ENCODE data around the gene TRIM64C.
"Not testable (repeated sequence)": the region's sequence is repeated elsewhere in the genome, so short reads cannot be mapped to it uniquely, and the experiment has no call there.

Gene TRIM64C, protein sequence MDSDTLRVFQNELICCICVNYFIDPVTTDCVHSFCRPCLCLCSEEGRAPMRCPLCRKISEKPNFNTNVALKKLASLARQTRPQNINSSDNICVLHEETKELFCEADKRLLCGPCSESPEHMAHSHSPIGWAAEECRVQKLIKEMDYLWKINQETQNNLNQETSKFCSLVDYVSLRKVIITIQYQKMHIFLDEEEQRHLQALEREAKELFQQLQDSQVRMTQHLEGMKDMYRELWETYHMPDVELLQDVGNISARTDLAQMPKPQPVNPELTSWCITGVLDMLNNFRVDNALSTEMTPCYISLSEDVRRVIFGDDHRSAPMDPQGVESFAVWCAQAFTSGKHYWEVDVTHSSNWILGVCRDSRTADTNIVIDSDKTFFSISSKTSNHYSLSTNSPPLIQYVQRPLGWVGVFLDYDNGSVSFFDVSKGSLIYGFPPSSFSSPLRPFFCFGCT

DNA sequence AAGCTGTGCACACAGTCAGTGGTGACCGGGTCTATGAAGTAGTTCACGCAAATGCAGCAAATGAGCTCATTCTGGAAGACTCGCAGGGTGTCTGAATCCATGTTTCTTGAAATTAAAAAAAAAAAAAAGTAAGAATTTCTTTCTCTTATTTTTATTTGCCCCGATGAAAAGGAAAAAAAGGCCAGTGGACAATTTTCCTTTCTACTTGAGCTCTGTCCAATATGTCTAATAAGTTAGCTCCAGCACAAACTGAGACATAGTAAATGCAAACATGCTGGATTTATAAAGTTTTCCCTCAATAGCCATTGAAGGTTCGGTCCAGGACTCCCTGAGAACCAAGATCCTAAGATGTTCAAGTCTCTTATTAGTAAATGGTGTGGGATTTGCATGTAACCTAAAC, at the start of gene TRIM64C:
Gene TRIM64C, minus strand, starts transcription at position 101 of the 400 bp plus-strand sequence. Its CDS starts 0 bp downstream, at position 101.
- not testable (repeated sequence) for DNase-seq

DNA sequence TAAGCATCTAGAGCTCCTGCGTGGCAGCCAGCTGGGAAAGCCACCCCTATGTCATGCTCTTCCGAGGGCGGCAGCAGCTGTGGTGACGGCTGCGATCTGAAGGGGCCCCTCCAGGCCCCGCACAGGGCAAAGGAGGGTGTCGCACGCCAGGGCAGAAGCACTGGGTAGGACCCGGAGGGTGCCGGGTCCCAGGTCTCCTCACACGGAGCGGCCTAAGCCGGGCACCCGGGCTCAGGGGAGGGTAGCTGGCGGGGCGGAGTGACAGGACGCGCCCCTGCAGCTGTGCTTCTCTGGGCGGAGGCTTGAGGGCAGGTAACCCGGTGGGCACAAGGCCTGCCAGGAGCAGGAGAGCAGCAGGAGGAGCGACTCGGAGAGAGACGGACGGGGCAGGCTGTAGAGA, 43.4 kb upstream of the TRIM64C start:
- not testable (repeated sequence) for DNase-seq

DNA sequence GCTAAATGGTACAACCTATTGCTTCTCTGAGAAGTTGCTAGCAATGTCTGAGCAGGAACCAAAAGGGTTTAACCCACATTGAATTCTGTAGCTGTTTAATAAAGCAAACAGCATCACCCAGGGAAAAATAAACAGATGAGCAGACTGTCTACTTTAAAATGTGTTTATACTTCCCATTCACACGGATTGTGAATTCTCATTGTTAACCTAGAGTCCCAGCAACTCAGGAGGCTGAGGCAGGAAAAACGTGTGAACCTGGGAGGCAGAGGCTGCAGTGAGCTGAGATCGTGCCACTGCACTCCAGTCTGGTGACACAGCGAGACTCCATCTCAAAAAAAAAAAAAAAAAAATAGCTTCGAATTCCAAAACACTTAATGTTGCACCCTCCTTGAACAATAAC, 11.0 kb upstream of the TRIM64C start:
- DNase-seq: not testable (repeated sequence)

DNA sequence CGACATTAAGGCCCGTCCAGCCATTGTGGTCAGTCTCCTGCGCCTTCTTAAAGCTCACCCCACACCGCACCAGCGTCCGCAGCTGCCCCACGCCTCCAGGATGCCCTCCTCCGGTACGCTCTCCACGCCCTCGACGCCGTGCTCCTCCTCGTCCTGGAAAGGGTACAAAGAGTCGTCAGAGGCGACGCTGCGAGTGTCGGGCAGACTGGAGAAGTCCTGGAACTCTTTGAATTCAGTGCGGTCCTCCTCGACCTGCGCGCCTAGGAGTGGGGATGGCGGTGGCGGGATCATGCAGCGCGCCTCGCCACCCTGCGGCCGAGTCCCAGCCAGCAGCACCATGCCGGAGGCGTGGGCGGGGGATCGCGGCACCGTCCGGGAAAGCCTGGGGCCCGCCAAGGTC, 9.1 kb downstream of the TRIM64C start:
- DNase-seq: not testable (repeated sequence)

DNA sequence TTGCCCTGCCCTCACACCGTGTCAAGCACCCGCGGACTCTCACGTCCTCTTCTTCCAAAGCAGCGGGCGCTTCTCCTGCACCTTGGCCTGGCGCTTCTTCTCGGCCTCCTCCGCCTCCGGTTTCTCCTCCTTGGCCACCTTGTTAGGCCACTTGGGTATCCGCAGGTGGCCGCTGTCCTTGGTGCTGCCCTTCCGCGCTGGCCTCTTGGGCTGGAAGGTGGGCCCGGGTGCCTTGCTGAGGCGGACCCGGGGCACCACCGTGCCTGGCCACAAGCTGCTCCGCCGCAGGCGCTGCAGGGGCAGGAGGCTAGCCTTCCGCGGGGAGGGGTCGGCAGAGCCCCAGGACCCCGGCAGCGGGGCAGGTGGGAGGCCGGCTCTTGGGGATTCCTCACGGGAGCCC, 10.7 kb downstream of the TRIM64C start:
- not testable (repeated sequence) for DNase-seq

DNA sequence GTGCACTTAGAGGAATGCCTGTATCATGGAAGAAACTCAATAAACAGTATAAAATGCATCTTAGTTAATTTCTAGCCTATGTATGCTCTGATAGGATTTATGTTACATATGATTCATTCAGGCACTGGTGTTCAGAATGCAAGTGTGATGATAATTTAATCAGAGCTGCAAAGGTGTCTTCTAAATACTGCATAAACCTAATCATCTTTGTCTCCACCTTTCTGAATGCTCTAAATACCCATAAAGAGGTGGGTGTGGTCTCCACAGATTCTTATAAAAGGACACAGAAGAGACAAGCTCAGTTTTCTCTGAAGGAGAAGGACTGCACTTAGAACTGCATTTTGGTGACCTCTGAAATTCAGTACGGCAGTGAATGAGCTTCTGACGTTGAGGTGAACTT, 30.4 kb downstream of the TRIM64C start, which contains the start of gene TRIM49B:
Gene TRIM49B, plus strand, starts transcription at position 301 of the 400 bp plus-strand sequence. CDS start 2,777 bp downstream, outside the sequence.
- not testable (repeated sequence) for DNase-seq

All from MV-4-11 (cell line).